Measurements from ENCODE around the gene GTPBP3. TPM values are rescaled to one million over a fixed set of nuclear protein-coding genes. Genes with fewer than 3 reads are reported as not detected.
"Not testable (repeated sequence)": the region's sequence is repeated elsewhere in the genome, so short reads cannot be mapped to it uniquely, and the experiment has no call there.

GTPBP3 gene
- total RNA-seq, 3 donors from 2014 or later, result 16.1 to 24.3 (median 16.8) TPM

DNA sequence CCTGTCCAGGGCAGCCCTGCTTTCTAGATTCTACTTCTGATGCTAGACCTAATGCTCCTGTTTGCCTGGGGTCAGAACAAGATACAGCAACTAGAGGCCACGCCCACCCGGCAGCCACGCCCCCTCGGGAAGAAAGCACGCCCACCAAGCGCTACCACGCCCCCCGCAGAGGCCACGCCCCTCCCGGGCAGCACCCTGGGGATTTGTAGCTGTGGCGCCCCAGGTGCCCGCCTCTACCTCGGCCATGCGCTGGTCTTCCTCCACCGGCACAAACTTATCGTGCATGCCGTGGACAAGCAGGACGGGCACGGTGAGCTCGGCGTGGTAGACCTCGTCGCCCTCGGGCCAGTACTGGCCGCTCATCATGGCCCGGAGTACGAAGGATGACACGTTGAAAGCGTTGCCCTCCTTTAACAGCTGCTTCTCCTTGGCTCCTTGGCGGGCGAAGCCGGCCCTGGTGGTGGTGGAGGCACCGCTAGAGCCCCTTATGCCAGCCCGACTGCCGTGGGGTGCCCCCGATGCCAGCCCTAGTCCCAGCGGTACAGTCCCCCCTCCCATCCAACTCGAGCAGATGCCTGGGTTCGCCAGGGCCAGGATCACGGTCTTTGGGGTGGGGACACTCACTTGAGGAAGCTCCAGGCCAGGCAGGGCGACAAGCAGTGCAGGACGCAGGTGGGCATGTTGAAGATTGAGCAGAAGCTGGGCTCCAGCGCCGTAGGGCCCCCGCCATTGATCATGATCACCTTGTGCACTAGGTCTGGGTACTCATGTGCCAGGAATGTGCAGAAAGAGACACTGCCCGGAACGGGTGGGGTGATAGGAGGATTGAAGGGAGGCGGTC, 43.1 kb upstream of the GTPBP3 start:
- peak; percentile 35 for ATAC-seq

DNA sequence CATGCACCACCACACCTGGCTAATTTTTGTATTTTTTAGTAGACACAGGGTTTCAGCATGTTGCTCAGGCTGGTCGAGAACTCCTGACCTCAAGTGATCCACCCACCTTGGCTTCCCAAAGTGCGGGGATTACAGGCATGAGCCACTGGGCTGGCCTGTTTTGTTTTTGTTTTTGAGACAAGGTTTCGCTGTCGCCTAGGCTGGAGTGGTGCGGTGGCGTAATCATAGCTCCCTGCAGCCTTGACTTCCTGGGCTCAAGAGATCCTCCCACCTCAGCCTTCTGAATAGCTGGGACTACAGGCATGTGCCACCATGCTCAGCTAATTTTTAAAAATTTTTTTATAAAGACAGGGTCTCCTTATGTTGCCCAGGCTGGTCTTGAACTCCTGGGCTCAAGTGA, 41.8 kb upstream of the GTPBP3 start:
- H3K4me1 ChIP-seq (ENCODE audit: low read depth), result peaks cover 11% of the 10 kb centered on the region
- not testable (repeated sequence) for H3K4me3 ChIP-seq; ATAC-seq; H3K9me3 ChIP-seq; H3K36me3 ChIP-seq (ENCODE audit: low read depth); DNase-seq
- intact Hi-C loops (cut with DNase I, micrococcal nuclease), result loop anchor here in 1 of 2 donors (10.0 kb wide), 1 partner anchor 99 kb away; the partner anchor contains the start of gene CCDC194

More for the DNA sequence above, 43.1 kb upstream of the GTPBP3 start:
- Histone ChIP-seq H3K4me1 (ENCODE audit: low read depth) (peaks cover 11% of the 10 kb centered on the region), H3K9me3 (no peaks in the 10 kb centered on the region), H3K4me3 (no peak overlapping the region), H3K36me3 (ENCODE audit: low read depth) (no peaks in the 10 kb centered on the region)
- TF ChIP-seq, protein P1, sequence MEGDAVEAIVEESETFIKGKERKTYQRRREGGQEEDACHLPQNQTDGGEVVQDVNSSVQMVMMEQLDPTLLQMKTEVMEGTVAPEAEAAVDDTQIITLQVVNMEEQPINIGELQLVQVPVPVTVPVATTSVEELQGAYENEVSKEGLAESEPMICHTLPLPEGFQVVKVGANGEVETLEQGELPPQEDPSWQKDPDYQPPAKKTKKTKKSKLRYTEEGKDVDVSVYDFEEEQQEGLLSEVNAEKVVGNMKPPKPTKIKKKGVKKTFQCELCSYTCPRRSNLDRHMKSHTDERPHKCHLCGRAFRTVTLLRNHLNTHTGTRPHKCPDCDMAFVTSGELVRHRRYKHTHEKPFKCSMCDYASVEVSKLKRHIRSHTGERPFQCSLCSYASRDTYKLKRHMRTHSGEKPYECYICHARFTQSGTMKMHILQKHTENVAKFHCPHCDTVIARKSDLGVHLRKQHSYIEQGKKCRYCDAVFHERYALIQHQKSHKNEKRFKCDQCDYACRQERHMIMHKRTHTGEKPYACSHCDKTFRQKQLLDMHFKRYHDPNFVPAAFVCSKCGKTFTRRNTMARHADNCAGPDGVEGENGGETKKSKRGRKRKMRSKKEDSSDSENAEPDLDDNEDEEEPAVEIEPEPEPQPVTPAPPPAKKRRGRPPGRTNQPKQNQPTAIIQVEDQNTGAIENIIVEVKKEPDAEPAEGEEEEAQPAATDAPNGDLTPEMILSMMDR (IDR thresholded peaks at IDR 0.05), result no peak
- DNase-seq, result peak; percentile 62 to 73 (median 72)
- intact Hi-C loops (cut with DNase I, micrococcal nuclease), result loop anchor here in 1 of 2 donors (10.0 kb wide), 1 partner anchor 101 kb away; the partner anchor contains the start of gene CCDC194

DNA sequence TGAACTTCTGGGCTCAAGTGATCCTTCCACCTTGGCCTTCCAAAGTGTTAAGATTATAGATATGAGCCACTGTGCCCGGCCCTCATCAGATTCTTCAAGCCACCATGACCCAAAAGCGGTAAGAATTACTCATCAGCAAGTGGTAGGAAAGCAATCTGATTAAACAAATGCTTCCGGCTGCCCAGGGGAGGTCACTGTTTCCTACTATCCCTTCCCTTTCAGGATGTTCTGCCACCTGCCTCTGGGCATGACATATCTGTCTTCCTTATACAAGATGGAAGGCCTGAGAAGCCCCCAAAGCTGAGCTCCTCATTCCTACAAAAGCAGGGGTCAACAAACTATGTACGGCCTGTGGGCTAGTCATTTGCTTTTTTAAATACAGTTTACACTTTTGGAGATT, 41.1 kb upstream of the GTPBP3 start:
- Histone ChIP-seq H3K4me1 (ENCODE audit: low read depth) (peaks cover 11% of the 10 kb centered on the region), H3K9me3 (no peaks in the 10 kb centered on the region), H3K36me3 (ENCODE audit: low read depth) (no peaks in the 10 kb centered on the region), H3K4me3 (no peak overlapping the region)
- ATAC-seq (no peak), DNase-seq (no peak)
- TF ChIP-seq, protein P1 (IDR thresholded peaks at IDR 0.05), result no peak
- intact Hi-C loops (cut with DNase I, micrococcal nuclease), result loop anchor here in 1 of 2 donors (10.0 kb wide), 1 partner anchor 99 kb away; the partner anchor contains the start of gene CCDC194

DNA sequence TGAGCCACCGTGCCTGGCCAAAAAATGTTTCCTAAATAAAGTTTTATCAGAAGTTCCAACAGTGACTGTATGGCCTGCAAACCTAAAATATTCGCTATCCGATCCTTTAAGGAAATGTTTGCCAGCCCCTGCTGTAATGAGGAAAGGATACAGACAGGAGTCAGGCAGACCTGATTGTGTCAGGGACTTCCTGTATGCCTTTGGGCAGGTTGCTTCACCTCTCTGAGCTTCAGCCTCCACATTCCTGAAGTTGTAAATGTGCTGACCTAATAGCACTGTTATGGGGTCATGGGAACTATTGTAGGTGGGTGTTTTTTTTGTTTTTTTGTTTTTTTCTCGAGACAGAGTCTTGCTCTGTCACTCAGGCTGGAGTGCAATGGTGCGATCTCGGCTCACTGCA, 40.4 kb upstream of the GTPBP3 start:
- no peak for ATAC-seq
- Histone ChIP-seq H3K36me3 (ENCODE audit: low read depth) (no peaks in the 10 kb centered on the region), H3K4me3 (no peak overlapping the region), H3K4me1 (ENCODE audit: low read depth) (peaks cover 8% of the 10 kb centered on the region), H3K9me3 (no peaks in the 10 kb centered on the region)
- DNase-seq, result no peak
- TF ChIP-seq, protein P1 (IDR thresholded peaks at IDR 0.05), result no peak
- intact Hi-C loops (cut with DNase I, micrococcal nuclease), result loop anchor here in 1 of 2 donors (10.0 kb wide), 1 partner anchor 98 kb away; the partner anchor contains the start of gene CCDC194

DNA sequence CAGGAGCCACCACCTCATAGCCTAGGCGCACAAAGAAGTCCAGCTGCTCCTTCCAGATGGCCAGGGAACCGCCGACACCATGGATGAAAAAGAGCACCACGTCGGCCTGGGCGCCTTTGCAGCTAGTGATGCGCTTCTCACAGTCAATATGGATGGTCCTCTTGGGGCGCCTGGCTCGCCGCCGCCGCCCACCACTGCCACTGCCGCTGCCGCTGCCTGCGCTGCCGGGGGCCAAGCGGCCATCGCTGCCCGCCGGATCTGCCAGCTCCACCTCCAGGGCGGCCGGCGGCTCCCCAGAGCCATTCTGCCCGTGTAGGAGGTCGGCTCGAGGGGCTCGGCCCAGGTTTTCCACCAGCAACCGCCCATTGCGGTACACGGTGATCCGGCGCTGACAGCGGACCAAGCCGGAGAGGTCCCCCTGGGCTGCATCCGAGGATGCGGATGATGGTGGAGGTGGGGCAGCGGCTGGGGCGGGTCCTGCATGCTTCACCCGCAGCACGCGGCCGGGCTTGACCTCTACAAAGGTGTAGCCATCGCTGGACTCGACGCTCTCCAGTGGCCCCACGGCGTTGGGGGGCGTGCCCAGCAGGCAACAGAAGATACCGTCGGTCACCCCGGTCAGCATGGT, 36.2 kb upstream of the GTPBP3 start:
- H3K4me1 ChIP-seq (ENCODE audit: low read depth), result peaks cover 16% of the 10 kb centered on the region

More for the DNA sequence above, 36.2 kb upstream of the GTPBP3 start:
- intact Hi-C loops (cut with DNase I, micrococcal nuclease), result no loop called here
- Histone ChIP-seq H3K36me3 (ENCODE audit: low read depth) (no peaks in the 10 kb centered on the region), H3K9me3 (no peaks in the 10 kb centered on the region), H3K4me3 (no peak overlapping the region)
- DNase-seq (peak in 1 of 3 donors; percentile 61), ATAC-seq (no peak)
- TF ChIP-seq, protein P1 (IDR thresholded peaks at IDR 0.05), result no peak
